ENCODE results near the gene ATP2B1.
A peak's percentile ranks its signal among the peaks of the same experiment; 100 is the strongest.

DNA sequence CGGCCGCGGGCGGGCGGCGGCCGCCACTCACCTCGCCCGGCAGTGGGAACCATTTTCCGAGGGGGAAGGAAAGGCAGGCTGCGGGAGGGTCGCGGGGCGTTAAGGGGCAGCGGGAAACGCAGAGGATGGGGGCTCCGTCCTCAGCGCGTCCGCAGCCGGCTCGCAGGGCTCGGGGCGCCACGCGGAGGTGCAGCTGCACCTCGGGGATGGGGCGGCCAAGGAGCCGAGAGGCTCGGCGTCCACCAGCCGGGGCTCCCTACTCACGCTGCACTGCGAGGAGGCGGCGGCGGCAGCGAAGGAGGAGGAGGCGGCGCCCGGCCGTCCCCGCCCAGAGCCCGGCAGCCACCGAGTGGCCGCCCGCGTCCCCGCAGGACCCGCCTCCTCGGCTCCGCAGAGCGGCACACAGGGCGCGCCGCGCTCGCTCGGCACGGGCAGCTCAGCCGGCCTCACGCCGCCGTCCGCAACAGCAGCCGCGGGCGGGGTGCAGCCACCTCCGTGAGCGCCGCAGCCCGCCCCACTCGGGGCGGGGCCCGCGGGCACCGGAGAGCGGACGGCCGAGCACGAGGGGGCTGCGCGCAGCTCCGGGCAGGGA, at the start of gene ATP2B1:
- peak; percentile 38; the same call in 1 of the 2 replicates for TF ChIP-seq POLR2AphosphoS5 (IDR thresholded peaks at IDR 0.05; ENCODE audit: low read depth, low read length)
- peak; percentile 82 for TF ChIP-seq POLR2A (IDR thresholded peaks at IDR 0.05; ENCODE audit: low read depth, low read length)
- TF ChIP-seq TAF1 (IDR thresholded peaks at IDR 0.05; ENCODE audit: borderline replicate concordance, low read depth, low read length), result peak; percentile 90

Data from GM12892 (cell line).